Aorta (tissue), 5 donors: ENCODE measurements around the gene FAM114A1. TPM values are rescaled to one million over a fixed set of nuclear protein-coding genes. Genes with fewer than 3 reads are reported as not detected.

Experiments
- ATAC-seq: fragments of 200-7000 bp; cut with Tn5 transposase; one replicate; pipeline ENCODE4 v1.9.1; 2022; ENCODE audit warnings: moderate library complexity; ENCODE audit not compliant: low FRiP score
- DNase-seq, 2 donors: peaks; one replicate each; pipeline ENCODE4 v3.0.0-alpha.2; 2020
- H3K27ac ChIP-seq, 2 donors: one replicate each; pipeline ENCODE4 v1.5.1; 2013; ENCODE audit warnings: low read length in 2 of 2, mild to moderate bottlenecking in 2 of 2, moderate library complexity in 2 of 2, control low read depth in 1 of 2, inconsistent platforms in 1 of 2, low read depth in 1 of 2
- H3K27me3 ChIP-seq, 2 donors: one replicate each; pipeline ENCODE4 v1.6.1; 2013; ENCODE audit warnings: control low read depth in 1 of 2, low read length in 1 of 2, mild to moderate bottlenecking in 1 of 2, moderate library complexity in 1 of 2; ENCODE audit not compliant: insufficient read depth in 2 of 2, control insufficient read depth in 1 of 2
- H3K36me3 ChIP-seq, 2 donors: one replicate each; pipeline ENCODE4 v1.6.1; 2013; ENCODE audit warnings: control low read depth in 1 of 2, low read length in 1 of 2, mild to moderate bottlenecking in 1 of 2; ENCODE audit not compliant: insufficient read depth in 2 of 2, control insufficient read depth in 1 of 2
- H3K4me1 ChIP-seq, 2 donors: one replicate each; pipeline ENCODE4 v1.6.1; 2013; ENCODE audit warnings: low read length in 2 of 2, control low read depth in 1 of 2, mild to moderate bottlenecking in 1 of 2, moderate library complexity in 1 of 2; ENCODE audit not compliant: insufficient read depth in 2 of 2, control insufficient read depth in 1 of 2
- H3K4me3 ChIP-seq, 2 donors: one replicate each; pipeline ENCODE4 v1.5.1; 2013; ENCODE audit warnings: low read length in 2 of 2, control low read depth in 1 of 2, mild to moderate bottlenecking in 1 of 2
- H3K9me3 ChIP-seq: one replicate; pipeline ENCODE4 v1.6.1; 2013; ENCODE audit warnings: mild to moderate bottlenecking, low read length; ENCODE audit not compliant: control insufficient read depth
- WGBS, 2 donors: extraction: QIAGEN DNeasy Blood & Tissue Kit; methylation state at CpG; one replicate each; pipeline ENCODE4 v1.1.7; 2013; 5-methylcytosine and 5-hydroxymethylcytosine counted together
- intact Hi-C, 2 donors: fragments of 100-400 bp; cut with DNase I; formaldehyde crosslinking; loops; one replicate each; pipeline versions ENCODE4 v1.14.2 to v1.15.0; 2022
- long read RNA-seq, 2 donors: library from polyadenylated mRNA; unstranded; transcript quantifications; one replicate each; pipeline ENCODE4 v2.0.0, GENCODE V29; 2020 to 2021
- polyA plus RNA-seq, 2 donors: library from polyadenylated mRNA; stranded (reverse); fragments of 200-250 nt; gene quantifications; one replicate each; pipeline ENCODE4 v1.2.3, GENCODE V29; 2013
- total RNA-seq, 2 donors: library from RNA; stranded (reverse); fragmentation: NEBNext Ultra II Directional; extraction: Animal tissue kit (Norgen Biotek cat#: 25700); gene quantifications; one replicate each; pipeline ENCODE4 v1.2.1, GENCODE V29; 2021
- donor health status: healthy with polysubstance abuse.
- donor health status: Bipolar disorder and iron deficiency.
- donor health status: DM: no; HTN: no; CAD: no.
- donor health status: DM: no; HTN: no; CAD: no.
- donor health status: DM: yes; HTN: yes; CAD: no.

FAM114A1 gene
- total RNA-seq = 100 to 1,000 TPM; 104 to 123 TPM
- polyA plus RNA-seq = 10 to 100 TPM; 49.6 to 57.5 TPM
- long read RNA-seq, donor 1, partial matches to known transcripts = 62 of 173 reads
- long read RNA-seq, donor 1, other reads (novel, unspliced or antisense) = 111 of 173 reads
- long read RNA-seq, donor 2, full-length matches to known transcripts = 4 of 41 reads
- long read RNA-seq, donor 2, partial matches to known transcripts = 6 of 41 reads
- long read RNA-seq, donor 2, other reads (novel, unspliced or antisense) = 31 of 41 reads

GRCh38 chr4:38867478-38868058 lies at the start of gene FAM114A1:
FAM114A1 (plus strand) TSS chr4:38867806; CDS start chr4:38878079, 10,273 bp downstream.
- H3K9me3 ChIP-seq = no peaks in the 10 kb centered on the region
- H3K4me3 ChIP-seq = peak within 1 kb of the TSS; percentile 94 to 96
- 0% methylated on average over 47 to 66 of the region's 66 CpGs for WGBS, 2 donors
- H3K27me3 ChIP-seq = no peaks in the 10 kb centered on the region
- ATAC-seq = peak; percentile 97
- H3K36me3 ChIP-seq = peaks cover 0 to 3% of the 10 kb centered on the region in 2 donors
- H3K4me1 ChIP-seq = peaks cover 4 to 5% of the 10 kb centered on the region in 2 donors
- H3K27ac ChIP-seq = peak within 1 kb of the TSS; percentile 85 to 98
- intact Hi-C loops = loop anchor here in 1 of 2 donors (5.0 kb wide), 1 partner anchor 115 kb away; no protein-coding TSS in a partner anchor
- peak; percentile 92 to 95 for DNase-seq

GRCh38 chr4:38818441-38818976 lies 49.1 kb upstream of the FAM114A1 start:
- no peaks in the 10 kb centered on the region for H3K4me1 ChIP-seq
- ATAC-seq (no peak), DNase-seq (no peak)
- WGBS, 2 donors = 75 to 81% methylated on average over 5 of the region's 5 CpGs
- H3K27ac ChIP-seq = no peak overlapping the region
- H3K9me3 ChIP-seq = peaks cover 3% of the 10 kb centered on the region
- intact Hi-C loops = no loop called here
- H3K36me3 ChIP-seq = no peaks in the 10 kb centered on the region
- H3K27me3 ChIP-seq = no peaks in the 10 kb centered on the region
- H3K4me3 ChIP-seq = no peak overlapping the region

- H3K9me3 ChIP-seq = peaks cover 3% of the 10 kb centered on the region
- no peak overlapping the region for H3K4me3 ChIP-seq
- H3K27me3 ChIP-seq = no peaks in the 10 kb centered on the region
- intact Hi-C loops = no loop called here
- ATAC-seq = no peak
- 46 to 56% methylated on average over 3 of the region's 3 CpGs for WGBS, 2 donors
- DNase-seq = no peak
- no peak overlapping the region for H3K27ac ChIP-seq
- H3K4me1 ChIP-seq = no peaks in the 10 kb centered on the region
- no peaks in the 10 kb centered on the region for H3K36me3 ChIP-seq
Measured at GRCh38 chr4:38819569-38819968, 48.0 kb upstream of the FAM114A1 start.

- Histone ChIP-seq H3K4me3 (no peak overlapping the region), H3K9me3 (no peaks in the 10 kb centered on the region), H3K27me3 (no peaks in the 10 kb centered on the region), H3K4me1 (no peaks in the 10 kb centered on the region), H3K27ac (no peak overlapping the region), H3K36me3 (no peaks in the 10 kb centered on the region)
- ATAC-seq (no peak), DNase-seq (no peak)
- WGBS, 2 donors = 88 to 92% methylated on average over 4 of the region's 4 CpGs
- intact Hi-C loops = no loop called here
Measured at GRCh38 chr4:38820329-38821061, 47.1 kb upstream of the FAM114A1 start.

- Histone ChIP-seq H3K27me3 (no peaks in the 10 kb centered on the region), H3K36me3 (no peaks in the 10 kb centered on the region), H3K9me3 (no peaks in the 10 kb centered on the region), H3K4me3 (no peak overlapping the region), H3K4me1 (no peaks in the 10 kb centered on the region), H3K27ac (no peak overlapping the region)
- DNase-seq = no peak
- WGBS, 2 donors = 93 to 96% methylated on average over 3 of the region's 3 CpGs
- intact Hi-C loops = no loop called here
- ATAC-seq = no peak
Measured at GRCh38 chr4:38821739-38822138, 45.9 kb upstream of the FAM114A1 start.

- Histone ChIP-seq H3K36me3 (no peaks in the 10 kb centered on the region), H3K27me3 (no peaks in the 10 kb centered on the region), H3K4me1 (no peaks in the 10 kb centered on the region), H3K4me3 (no peak overlapping the region), H3K9me3 (no peaks in the 10 kb centered on the region), H3K27ac (no peak overlapping the region)
- DNase-seq = no peak
- intact Hi-C loops = no loop called here
- 71 to 78% methylated on average over 5 of the region's 5 CpGs for WGBS, 2 donors
- no peak for ATAC-seq
Measured at GRCh38 chr4:38822748-38823303, 44.8 kb upstream of the FAM114A1 start.

- intact Hi-C loops = no loop called here
- no peak overlapping the region for H3K4me3 ChIP-seq
- WGBS, 2 donors = 92 to 94% methylated on average over 27 of the region's 27 CpGs
- H3K36me3 ChIP-seq = no peaks in the 10 kb centered on the region
- DNase-seq = no peak
- H3K9me3 ChIP-seq = no peaks in the 10 kb centered on the region
- ATAC-seq = peak; percentile 38
- no peaks in the 10 kb centered on the region for H3K27me3 ChIP-seq
- H3K27ac ChIP-seq = no peak overlapping the region
- H3K4me1 ChIP-seq = no peaks in the 10 kb centered on the region
Measured at GRCh38 chr4:38823766-38824165, 43.8 kb upstream of the FAM114A1 start.

GRCh38 chr4:38829237-38829636 lies 38.4 kb upstream of the FAM114A1 start:
- no peak for DNase-seq
- Histone ChIP-seq H3K27ac (no peak overlapping the region), H3K27me3 (no peaks in the 10 kb centered on the region), H3K4me3 (no peak overlapping the region), H3K36me3 (no peaks in the 10 kb centered on the region), H3K9me3 (no peaks in the 10 kb centered on the region), H3K4me1 (no peaks in the 10 kb centered on the region)
- no peak for ATAC-seq
- 93 to 94% methylated on average over 5 of the region's 5 CpGs for WGBS, 2 donors
- intact Hi-C loops = no loop called here
